HG03039 (cell line): ENCODE data around the gene F8.
A peak's percentile ranks its signal among the peaks of the same experiment; 100 is the strongest.
"Not testable (repeated sequence)": the region's sequence is repeated elsewhere in the genome, so short reads cannot be mapped to it uniquely, and the experiment has no call there.

Experiments
- ATAC-seq: cut with Tn5 transposase; IDR thresholded peaks from one replicate; pipeline ENCODE4 v1.9.1; 2021; ENCODE audit warnings: mild to moderate bottlenecking, moderate library complexity; ENCODE audit not compliant: unreplicated experiment

Gene F8

GRCh38 chrX:154886069-154886788 lies 136.3 kb downstream of the F8 start, which contains the start of gene F8A1:
Gene F8A1 (plus strand): TSS chrX:154886355. CDS start chrX:154886375, 20 bp downstream.
- ATAC-seq = peak; percentile 78

GRCh38 chrX:154885549-154885948 lies 137.0 kb downstream of the F8 start:
- ATAC-seq = not testable (repeated sequence)

GRCh38 chrX:154885057-154885456 lies 137.5 kb downstream of the F8 start:
- not testable (repeated sequence) for ATAC-seq

GRCh38 chrX:154884069-154884468 lies 138.5 kb downstream of the F8 start:
- ATAC-seq = not testable (repeated sequence)

- ATAC-seq = no peak
Observed at GRCh38 chrX:154873329-154873728, 149.2 kb downstream of the F8 start.

- ATAC-seq = not testable (repeated sequence)
Observed at GRCh38 chrX:154868522-154868921, 154.0 kb downstream of the F8 start.

GRCh38 chrX:154855256-154855655 lies 167.3 kb downstream of the F8 start:
- no peak for ATAC-seq

GRCh38 chrX:154850957-154851611 lies 171.4 kb downstream of the F8 start:
- ATAC-seq = no peak

GRCh38 chrX:154840856-154841255 lies 181.7 kb downstream of the F8 start:
- no peak for ATAC-seq

- no peak for ATAC-seq
Observed at GRCh38 chrX:154836163-154836562, 186.4 kb downstream of the F8 start.

GRCh38 chrX:154834562-154834961 lies 188.0 kb downstream of the F8 start, which contains the start of gene SMIM9:
Gene SMIM9 (minus strand): TSS chrX:154834662. CDS start chrX:154830856, 3,806 bp downstream.
- ATAC-seq = no peak

GRCh38 chrX:154833746-154834274 lies 188.7 kb downstream of the F8 start:
- ATAC-seq = no peak

- no peak for ATAC-seq
Observed at GRCh38 chrX:154829926-154830442, 192.5 kb downstream of the F8 start.

GRCh38 chrX:154829134-154829533 lies 193.4 kb downstream of the F8 start:
- ATAC-seq = no peak

GRCh38 chrX:154828016-154828408 lies 194.5 kb downstream of the F8 start:
- no peak for ATAC-seq

GRCh38 chrX:154827194-154828015 lies 195.1 kb downstream of the F8 start:
- peak; percentile 80 for ATAC-seq

- ATAC-seq = not testable (repeated sequence)
Observed at GRCh38 chrX:154825586-154825985, 196.9 kb downstream of the F8 start.

GRCh38 chrX:154824638-154825037 lies 197.9 kb downstream of the F8 start:
- no peak for ATAC-seq

GRCh38 chrX:154822029-154822428 lies 200.5 kb downstream of the F8 start:
- no peak for ATAC-seq

- no peak for ATAC-seq
Observed at GRCh38 chrX:154821523-154821922, 201.0 kb downstream of the F8 start.
